Measurements from ENCODE around the gene BCL11B. TPM values are rescaled to one million over a fixed set of nuclear protein-coding genes. Genes with fewer than 3 reads are reported as not detected.

BCL11B gene
- total RNA-seq, 1 experiment from 2014 or later, result 80.6 TPM

DNA sequence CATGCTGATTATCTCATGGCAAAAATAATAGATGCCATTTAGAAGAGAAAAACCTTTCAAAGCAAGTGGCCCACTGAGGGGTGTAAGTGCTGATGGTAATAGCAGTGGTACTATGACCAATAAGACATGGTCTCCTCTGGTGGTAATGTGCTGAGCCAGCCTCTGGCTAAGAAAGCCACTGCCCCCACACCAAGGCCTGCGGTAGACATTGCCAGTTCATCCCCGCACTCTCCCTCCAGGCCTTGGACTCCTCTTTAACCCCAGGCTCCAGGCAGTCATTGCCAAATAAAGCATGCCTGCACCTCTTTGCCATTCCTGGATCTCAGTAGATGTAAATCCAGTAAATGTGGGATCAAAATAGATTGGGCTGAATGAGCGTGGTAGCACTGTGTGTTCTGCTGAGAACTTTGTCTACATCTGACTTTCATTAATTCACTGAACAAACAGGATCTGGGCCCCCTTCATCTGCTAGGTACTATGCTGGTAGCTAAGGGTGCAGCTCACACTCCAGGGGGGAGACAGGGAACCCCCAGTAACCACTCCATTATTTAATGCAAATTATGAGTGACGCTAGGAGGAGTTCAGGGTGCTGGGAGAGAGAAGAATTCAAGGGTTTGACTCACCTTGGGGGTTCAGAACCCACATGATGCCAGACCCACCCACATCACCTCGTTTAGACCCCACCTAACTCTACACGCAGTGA, 89.3 kb downstream of the BCL11B start:
- H3K4me1 ChIP-seq (ENCODE audit: insufficient read depth, low read length, poor library complexity, severe bottlenecking), result peaks cover 32% of the 10 kb centered on the region
- ChIA-PET POLR2A (ENCODE audit: low non-redundant PET) (no interaction called here), CTCF (no interaction called here)
- no peak for TF ChIP-seq EZH2 (IDR thresholded peaks at IDR 0.05; ENCODE audit: borderline replicate concordance, low read depth, low read length, poor library complexity, severe bottlenecking)
- TF ChIP-seq, protein P1, sequence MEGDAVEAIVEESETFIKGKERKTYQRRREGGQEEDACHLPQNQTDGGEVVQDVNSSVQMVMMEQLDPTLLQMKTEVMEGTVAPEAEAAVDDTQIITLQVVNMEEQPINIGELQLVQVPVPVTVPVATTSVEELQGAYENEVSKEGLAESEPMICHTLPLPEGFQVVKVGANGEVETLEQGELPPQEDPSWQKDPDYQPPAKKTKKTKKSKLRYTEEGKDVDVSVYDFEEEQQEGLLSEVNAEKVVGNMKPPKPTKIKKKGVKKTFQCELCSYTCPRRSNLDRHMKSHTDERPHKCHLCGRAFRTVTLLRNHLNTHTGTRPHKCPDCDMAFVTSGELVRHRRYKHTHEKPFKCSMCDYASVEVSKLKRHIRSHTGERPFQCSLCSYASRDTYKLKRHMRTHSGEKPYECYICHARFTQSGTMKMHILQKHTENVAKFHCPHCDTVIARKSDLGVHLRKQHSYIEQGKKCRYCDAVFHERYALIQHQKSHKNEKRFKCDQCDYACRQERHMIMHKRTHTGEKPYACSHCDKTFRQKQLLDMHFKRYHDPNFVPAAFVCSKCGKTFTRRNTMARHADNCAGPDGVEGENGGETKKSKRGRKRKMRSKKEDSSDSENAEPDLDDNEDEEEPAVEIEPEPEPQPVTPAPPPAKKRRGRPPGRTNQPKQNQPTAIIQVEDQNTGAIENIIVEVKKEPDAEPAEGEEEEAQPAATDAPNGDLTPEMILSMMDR (conservative IDR thresholded peaks at IDR 0.05; ENCODE audit: low read depth, low read length), result no peak
- DNase-seq (ENCODE audit: low spot score), result no peak
- intact Hi-C loops (cut with micrococcal nuclease; ENCODE audit: unreplicated experiment), result no loop called here
- H3K4me3 ChIP-seq (ENCODE audit: low read depth, low read length, poor library complexity, severe bottlenecking), result no peak overlapping the region
- H3K27me3 ChIP-seq (replicated peaks; ENCODE audit: insufficient read depth, low read depth, low read length, poor library complexity), result no peaks in the 10 kb centered on the region
- peaks cover 36% of the 10 kb centered on the region for H3K36me3 ChIP-seq (ENCODE audit: insufficient read depth, low read length, poor library complexity, severe bottlenecking)
- no TSS peak for BruUV-seq (replicated peaks)
- no peaks in the 10 kb centered on the region for H3K9me3 ChIP-seq (ENCODE audit: low read depth, low read length, poor library complexity, severe bottlenecking)
- no peak overlapping the region for H3K27ac ChIP-seq (ENCODE audit: low read depth, low read length, poor library complexity, severe bottlenecking)

DNA sequence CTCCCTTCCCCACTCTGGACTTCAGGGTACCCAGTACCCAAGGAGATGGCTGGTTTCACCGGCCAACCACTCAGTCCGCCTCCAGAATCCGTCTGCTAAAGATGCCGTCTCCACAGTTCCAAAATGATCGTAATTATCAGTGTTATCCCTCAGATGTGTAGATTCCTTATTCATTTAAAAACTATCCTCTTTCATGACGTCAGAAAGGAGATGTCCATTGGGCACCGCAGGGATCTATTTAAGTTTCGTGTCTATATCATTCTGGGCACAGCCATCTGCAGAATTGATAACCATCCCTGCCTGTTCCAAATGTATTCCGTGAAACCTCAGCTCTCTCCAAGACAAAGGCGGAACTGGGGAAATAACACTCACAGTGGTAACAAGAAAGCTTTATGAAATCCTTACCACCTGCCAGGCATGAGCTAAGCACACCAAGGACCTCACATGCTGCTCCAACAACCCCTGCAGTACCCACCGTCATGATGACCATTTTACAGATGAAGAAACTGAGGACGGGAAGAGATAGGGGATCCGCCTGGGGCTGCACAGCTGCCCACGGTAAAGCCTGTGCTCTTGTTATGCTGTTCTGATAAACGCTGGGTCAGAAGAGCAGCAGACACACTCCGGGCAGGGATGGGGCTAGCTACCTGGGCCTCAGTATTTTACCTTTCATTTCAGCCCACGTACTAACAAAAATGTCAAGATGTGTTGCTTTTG, 90.0 kb downstream of the BCL11B start:
- no peaks in the 10 kb centered on the region for H3K27me3 ChIP-seq (replicated peaks; ENCODE audit: insufficient read depth, low read depth, low read length, poor library complexity)
- POLR2A ChIA-PET (ENCODE audit: low non-redundant PET), result no interaction called here
- peaks cover 33% of the 10 kb centered on the region for H3K36me3 ChIP-seq (ENCODE audit: insufficient read depth, low read length, poor library complexity, severe bottlenecking)
- intact Hi-C loops (cut with micrococcal nuclease; ENCODE audit: unreplicated experiment), result no loop called here
- DNase-seq (ENCODE audit: low spot score), result no peak
- CTCF ChIA-PET, result no interaction called here
- no peak overlapping the region for H3K4me3 ChIP-seq (ENCODE audit: low read depth, low read length, poor library complexity, severe bottlenecking)
- peaks cover 27% of the 10 kb centered on the region for H3K4me1 ChIP-seq (ENCODE audit: insufficient read depth, low read length, poor library complexity, severe bottlenecking)
- no peaks in the 10 kb centered on the region for H3K9me3 ChIP-seq (ENCODE audit: low read depth, low read length, poor library complexity, severe bottlenecking)
- no peak overlapping the region for H3K27ac ChIP-seq (ENCODE audit: low read depth, low read length, poor library complexity, severe bottlenecking)
- no TSS peak for BruUV-seq (replicated peaks)
- no peak for TF ChIP-seq EZH2 (IDR thresholded peaks at IDR 0.05; ENCODE audit: borderline replicate concordance, low read depth, low read length, poor library complexity, severe bottlenecking)
- TF ChIP-seq, protein P1 (conservative IDR thresholded peaks at IDR 0.05; ENCODE audit: low read depth, low read length), result no peak

DNA sequence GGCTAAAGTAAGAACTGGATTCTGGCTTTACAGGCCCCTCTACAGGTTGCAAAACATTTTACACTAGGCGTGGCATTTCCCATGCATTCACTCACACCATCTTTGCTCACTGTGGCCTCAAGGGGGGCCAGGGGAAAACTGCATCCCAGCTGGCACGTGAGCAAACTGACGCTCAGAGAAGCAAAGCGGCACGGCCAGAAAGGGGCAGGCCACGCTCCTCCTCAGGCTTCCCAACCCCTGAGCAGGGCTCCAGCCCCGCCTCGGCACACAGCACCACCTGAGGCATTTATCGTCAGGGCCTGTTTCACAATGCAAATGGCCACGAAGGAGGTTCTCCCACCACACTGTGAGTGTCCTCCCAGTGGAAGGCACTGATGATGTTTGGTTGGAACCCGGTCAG, 90.8 kb downstream of the BCL11B start:
- no TSS peak for BruUV-seq (replicated peaks)

More for the DNA sequence above, 90.8 kb downstream of the BCL11B start:
- POLR2A ChIA-PET (ENCODE audit: low non-redundant PET), result no interaction called here
- Histone ChIP-seq H3K36me3 (ENCODE audit: insufficient read depth, low read length, poor library complexity, severe bottlenecking) (peaks cover 30% of the 10 kb centered on the region), H3K4me1 (ENCODE audit: insufficient read depth, low read length, poor library complexity, severe bottlenecking) (peaks cover 27% of the 10 kb centered on the region), H3K4me3 (ENCODE audit: low read depth, low read length, poor library complexity, severe bottlenecking) (no peak overlapping the region), H3K27ac (ENCODE audit: low read depth, low read length, poor library complexity, severe bottlenecking) (no peak overlapping the region), H3K9me3 (ENCODE audit: low read depth, low read length, poor library complexity, severe bottlenecking) (no peaks in the 10 kb centered on the region), H3K27me3 (replicated peaks; ENCODE audit: insufficient read depth, low read depth, low read length, poor library complexity) (no peaks in the 10 kb centered on the region)
- CTCF ChIA-PET, result no interaction called here
- no peak for DNase-seq (ENCODE audit: low spot score)
- intact Hi-C loops (cut with micrococcal nuclease; ENCODE audit: unreplicated experiment), result no loop called here
- TF ChIP-seq, protein P1 (conservative IDR thresholded peaks at IDR 0.05; ENCODE audit: low read depth, low read length), result no peak
- no peak for TF ChIP-seq EZH2 (IDR thresholded peaks at IDR 0.05; ENCODE audit: borderline replicate concordance, low read depth, low read length, poor library complexity, severe bottlenecking)

Data from A673 (cell line).